Measurements from ENCODE around the gene ZBED4.

ZBED4 gene

GRCh38 chr22:49900441-49901230 is 47.0 kb downstream of the ZBED4 start:
- DNase-seq (ENCODE audit: low read depth in 2 of 2), result no peak

GRCh38 chr22:49901457-49901856 is 47.8 kb downstream of the ZBED4 start:
- DNase-seq (ENCODE audit: low read depth in 2 of 2), result no peak

GRCh38 chr22:49903322-49904039 is 49.8 kb downstream of the ZBED4 start:
- DNase-seq (ENCODE audit: low read depth in 2 of 2), result no peak

- no peak for DNase-seq (ENCODE audit: low read depth in 2 of 2)
Measured at GRCh38 chr22:49904040-49904369, 50.4 kb downstream of the ZBED4 start.

- no peak for DNase-seq (ENCODE audit: low read depth in 2 of 2)
Measured at GRCh38 chr22:49905465-49905864, 51.8 kb downstream of the ZBED4 start.

GRCh38 chr22:49906071-49906798 is 52.6 kb downstream of the ZBED4 start:
- no peak for DNase-seq (ENCODE audit: low read depth in 2 of 2)

GRCh38 chr22:49906799-49907290 is 53.2 kb downstream of the ZBED4 start:
- no peak for DNase-seq (ENCODE audit: low read depth in 2 of 2)

- DNase-seq (ENCODE audit: low read depth in 2 of 2), result no peak
Measured at GRCh38 chr22:49907807-49908206, 54.2 kb downstream of the ZBED4 start.

- no peak for DNase-seq (ENCODE audit: low read depth in 2 of 2)
Measured at GRCh38 chr22:49909476-49910205, 56.0 kb downstream of the ZBED4 start.

- no peak for DNase-seq (ENCODE audit: low read depth in 2 of 2)
Measured at GRCh38 chr22:49910229-49911155, 56.8 kb downstream of the ZBED4 start.

- no peak for DNase-seq (ENCODE audit: low read depth in 2 of 2)
Measured at GRCh38 chr22:49911881-49912625, 58.4 kb downstream of the ZBED4 start.

GRCh38 chr22:49913026-49913425 is 59.4 kb downstream of the ZBED4 start:
- no peak for DNase-seq (ENCODE audit: low read depth in 2 of 2)

GRCh38 chr22:49913446-49913845 is 59.8 kb downstream of the ZBED4 start:
- no peak for DNase-seq (ENCODE audit: low read depth in 2 of 2)

GRCh38 chr22:49914256-49914655 is 60.6 kb downstream of the ZBED4 start:
- no peak for DNase-seq (ENCODE audit: low read depth in 2 of 2)

GRCh38 chr22:49915610-49916009 is 62.0 kb downstream of the ZBED4 start:
- DNase-seq (ENCODE audit: low read depth in 2 of 2), result no peak

GRCh38 chr22:49916831-49917230 is 63.2 kb downstream of the ZBED4 start:
- no peak for DNase-seq (ENCODE audit: low read depth in 2 of 2)

- peak; percentile 94 to 96 for DNase-seq (ENCODE audit: low read depth in 2 of 2)
Measured at GRCh38 chr22:49917974-49918910, 64.6 kb downstream of the ZBED4 start, which contains the start of the genes ALG12 and CRELD2. ALG12 (minus strand) TSS chr22:49918438; CDS start chr22:49913765, 4,673 bp downstream. CRELD2 (plus strand) TSS chr22:49918634; CDS start chr22:49918770, 136 bp downstream.

Data from stimulated activated CD8-positive, alpha-beta memory T cell treated with anti-CD3 and anti-CD28 coated beads, Interleukin-15, amount 100 ng/mL, for 48 hours (primary cell).